ENCODE data around the gene CNTNAP1. TPM values are rescaled to one million over a fixed set of nuclear protein-coding genes. Genes with fewer than 3 reads are reported as not detected.

The CNTNAP1 gene
- total and polyA plus RNA-seq, 9 of the 15 experiments (the other 6 are each of a cell fraction or from before 2014, with no cell fraction given), result 0.10 to 1.8 (median 0.62) TPM

DNA sequence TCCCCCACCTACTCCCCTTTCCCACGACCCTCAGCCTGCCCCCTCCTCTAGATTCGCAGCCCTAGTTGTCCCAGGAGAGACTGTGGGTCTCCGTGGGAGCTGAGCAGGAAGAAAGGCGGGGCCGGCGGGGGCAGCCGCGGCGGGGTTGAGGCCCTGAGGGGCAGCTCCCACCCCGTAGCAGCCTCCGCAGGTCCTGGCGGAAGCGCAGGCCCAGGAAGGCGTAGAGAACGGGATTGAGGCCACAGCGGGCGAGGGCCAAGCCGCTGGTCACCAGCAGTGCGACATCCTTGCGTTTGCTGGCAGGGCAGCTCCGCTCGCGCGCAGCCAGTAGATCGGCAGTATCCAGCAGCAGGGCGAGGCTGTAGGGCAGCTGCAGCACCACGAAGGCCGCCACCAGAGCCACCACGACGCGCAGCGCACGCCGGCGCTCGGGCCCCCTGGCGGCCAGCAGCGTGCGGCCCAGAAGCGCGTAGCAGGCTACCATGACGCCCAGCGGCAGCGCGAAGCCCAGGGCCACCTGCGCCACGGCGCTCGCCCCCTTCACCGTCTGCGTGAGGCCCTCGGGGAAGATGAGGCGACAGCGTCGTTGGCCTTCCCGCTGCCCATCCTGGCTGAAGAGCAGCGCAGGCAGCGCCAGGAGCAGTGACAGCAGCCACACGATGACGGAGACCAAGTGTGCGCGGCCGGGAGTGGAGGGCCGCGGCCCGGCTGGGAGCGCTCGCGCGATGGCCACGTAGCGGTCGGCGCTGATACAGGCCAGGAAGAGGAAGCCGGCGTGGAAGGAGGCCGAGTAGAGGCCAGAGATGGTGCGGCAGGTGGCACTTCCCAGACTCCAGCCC lies 2.6 kb upstream of the CNTNAP1 start (continued):
- TF ChIP-seq, protein P1, sequence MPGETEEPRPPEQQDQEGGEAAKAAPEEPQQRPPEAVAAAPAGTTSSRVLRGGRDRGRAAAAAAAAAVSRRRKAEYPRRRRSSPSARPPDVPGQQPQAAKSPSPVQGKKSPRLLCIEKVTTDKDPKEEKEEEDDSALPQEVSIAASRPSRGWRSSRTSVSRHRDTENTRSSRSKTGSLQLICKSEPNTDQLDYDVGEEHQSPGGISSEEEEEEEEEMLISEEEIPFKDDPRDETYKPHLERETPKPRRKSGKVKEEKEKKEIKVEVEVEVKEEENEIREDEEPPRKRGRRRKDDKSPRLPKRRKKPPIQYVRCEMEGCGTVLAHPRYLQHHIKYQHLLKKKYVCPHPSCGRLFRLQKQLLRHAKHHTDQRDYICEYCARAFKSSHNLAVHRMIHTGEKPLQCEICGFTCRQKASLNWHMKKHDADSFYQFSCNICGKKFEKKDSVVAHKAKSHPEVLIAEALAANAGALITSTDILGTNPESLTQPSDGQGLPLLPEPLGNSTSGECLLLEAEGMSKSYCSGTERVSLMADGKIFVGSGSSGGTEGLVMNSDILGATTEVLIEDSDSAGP (CRISPR knock-in tag; IDR thresholded peaks at IDR 0.05), result peak; percentile 68; the same call in 1 of the 2 replicates
- TF ChIP-seq KAT7 (CRISPR knock-in tag; IDR thresholded peaks at IDR 0.05; ENCODE audit: borderline replicate concordance) (peak; percentile 90; the same call in 1 of the 2 replicates), NR1H2 (CRISPR knock-in tag; IDR thresholded peaks at IDR 0.05) (peak; percentile 97), NFIC (IDR thresholded peaks at IDR 0.05) (peak; percentile 2), SAFB (IDR thresholded peaks at IDR 0.05; ENCODE audit: borderline replicate concordance, low read depth, low read length) (0 out of 2 replicates have a peak, but pooled peaks have one; percentile 12), ESRRB (CRISPR knock-in tag; IDR thresholded peaks at IDR 0.05; ENCODE audit: borderline replicate concordance) (no peak), GABPA (tag; conservative IDR thresholded peaks at IDR 0.05; ENCODE audit: low read depth) (0 out of 2 replicates have a peak, but pooled peaks have one; percentile 14), JUN (IDR thresholded peaks at IDR 0.05; ENCODE audit: borderline replicate concordance, low read depth, low read length) (no peak), JUN (CRISPR knock-in tag; IDR thresholded peaks at IDR 0.05; ENCODE audit: borderline replicate concordance) (peak; percentile 60; the same call in 1 of the 2 replicates), RAD21 (CRISPR knock-in tag; conservative IDR thresholded peaks at IDR 0.05 in 1 of 2, IDR thresholded peaks at IDR 0.05 in 1 of 2) (peak; percentile 28 to 49; a peak in 3 of 4 replicates), MTF1 (CRISPR knock-in tag; IDR thresholded peaks at IDR 0.05; ENCODE audit: borderline replicate concordance) (no peak), KLF1 (tag; IDR thresholded peaks at IDR 0.05) (0 out of 2 replicates have a peak, but pooled peaks have one; percentile 23), TGIF2 (CRISPR knock-in tag; IDR thresholded peaks at IDR 0.05) (peak; percentile 17; the same call in 1 of the 2 replicates), ZNF445 (CRISPR knock-in tag; IDR thresholded peaks at IDR 0.05; ENCODE audit: low read depth) (no peak), ZKSCAN3 (CRISPR knock-in tag; IDR thresholded peaks at IDR 0.05) (no peak)
- TF ChIP-seq, protein P2, sequence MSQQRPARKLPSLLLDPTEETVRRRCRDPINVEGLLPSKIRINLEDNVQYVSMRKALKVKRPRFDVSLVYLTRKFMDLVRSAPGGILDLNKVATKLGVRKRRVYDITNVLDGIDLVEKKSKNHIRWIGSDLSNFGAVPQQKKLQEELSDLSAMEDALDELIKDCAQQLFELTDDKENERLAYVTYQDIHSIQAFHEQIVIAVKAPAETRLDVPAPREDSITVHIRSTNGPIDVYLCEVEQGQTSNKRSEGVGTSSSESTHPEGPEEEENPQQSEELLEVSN (IDR thresholded peaks at IDR 0.05; ENCODE audit: borderline replicate concordance in 1 of 2, extremely low read depth in 1 of 2, insufficient read depth in 1 of 2, insufficient read length in 1 of 2, low read depth in 1 of 2, low read length in 1 of 2, poor library complexity in 1 of 2, severe bottlenecking in 1 of 2), result peak; percentile 90 to 93
- TF ChIP-seq, protein P3, sequence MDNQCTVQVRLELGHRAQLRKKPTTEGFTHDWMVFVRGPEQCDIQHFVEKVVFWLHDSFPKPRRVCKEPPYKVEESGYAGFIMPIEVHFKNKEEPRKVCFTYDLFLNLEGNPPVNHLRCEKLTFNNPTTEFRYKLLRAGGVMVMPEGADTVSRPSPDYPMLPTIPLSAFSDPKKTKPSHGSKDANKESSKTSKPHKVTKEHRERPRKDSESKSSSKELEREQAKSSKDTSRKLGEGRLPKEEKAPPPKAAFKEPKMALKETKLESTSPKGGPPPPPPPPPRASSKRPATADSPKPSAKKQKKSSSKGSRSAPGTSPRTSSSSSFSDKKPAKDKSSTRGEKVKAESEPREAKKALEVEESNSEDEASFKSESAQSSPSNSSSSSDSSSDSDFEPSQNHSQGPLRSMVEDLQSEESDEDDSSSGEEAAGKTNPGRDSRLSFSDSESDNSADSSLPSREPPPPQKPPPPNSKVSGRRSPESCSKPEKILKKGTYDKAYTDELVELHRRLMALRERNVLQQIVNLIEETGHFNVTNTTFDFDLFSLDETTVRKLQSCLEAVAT (IDR thresholded peaks at IDR 0.05), result peak in 1 of 2 experiments; percentile 61; a peak in 2 of 4 replicates
- TF ChIP-seq, protein P4, sequence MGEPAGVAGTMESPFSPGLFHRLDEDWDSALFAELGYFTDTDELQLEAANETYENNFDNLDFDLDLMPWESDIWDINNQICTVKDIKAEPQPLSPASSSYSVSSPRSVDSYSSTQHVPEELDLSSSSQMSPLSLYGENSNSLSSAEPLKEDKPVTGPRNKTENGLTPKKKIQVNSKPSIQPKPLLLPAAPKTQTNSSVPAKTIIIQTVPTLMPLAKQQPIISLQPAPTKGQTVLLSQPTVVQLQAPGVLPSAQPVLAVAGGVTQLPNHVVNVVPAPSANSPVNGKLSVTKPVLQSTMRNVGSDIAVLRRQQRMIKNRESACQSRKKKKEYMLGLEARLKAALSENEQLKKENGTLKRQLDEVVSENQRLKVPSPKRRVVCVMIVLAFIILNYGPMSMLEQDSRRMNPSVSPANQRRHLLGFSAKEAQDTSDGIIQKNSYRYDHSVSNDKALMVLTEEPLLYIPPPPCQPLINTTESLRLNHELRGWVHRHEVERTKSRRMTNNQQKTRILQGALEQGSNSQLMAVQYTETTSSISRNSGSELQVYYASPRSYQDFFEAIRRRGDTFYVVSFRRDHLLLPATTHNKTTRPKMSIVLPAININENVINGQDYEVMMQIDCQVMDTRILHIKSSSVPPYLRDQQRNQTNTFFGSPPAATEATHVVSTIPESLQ (CRISPR knock-in tag; IDR thresholded peaks at IDR 0.05), result peak; percentile 94

All from K562 (cell line).